Measurements from ENCODE around the gene NWD2.

GRCh38 chr4:37322122-37322521 is 77.6 kb downstream of the NWD2 start:
- TF ChIP-seq CTCF (conservative IDR thresholded peaks at IDR 0.05 in 1 of 2, IDR thresholded peaks at IDR 0.05 in 1 of 2; ENCODE audit: low read depth in 1 of 2, low read length in 2 of 2) = no peak
- no peak for TF ChIP-seq EZH2 (IDR thresholded peaks at IDR 0.05; ENCODE audit: low read length, missing control alignments)

All from fibroblast of lung (primary cell).